ENCODE data around the gene CCNL2.
A peak's percentile ranks its signal among the peaks of the same experiment; 100 is the strongest.

Gene CCNL2

GRCh38 chr1:1347026-1347595, 52.0 kb downstream of the CCNL2 start (continued):
- TF ChIP-seq GLIS2 (tag by site-specific recombination; IDR thresholded peaks at IDR 0.05): peak; percentile 33; the same call in 1 of the 2 replicates
- no peak for TF ChIP-seq HOXD13 (CRISPR knock-in tag; IDR thresholded peaks at IDR 0.05; ENCODE audit: borderline replicate concordance)
- no peak for TF ChIP-seq ZNF366 (tag by site-specific recombination; conservative IDR thresholded peaks at IDR 0.05)
- no peak for TF ChIP-seq ZNF707 (tag by site-specific recombination; IDR thresholded peaks at IDR 0.05)

DNA sequence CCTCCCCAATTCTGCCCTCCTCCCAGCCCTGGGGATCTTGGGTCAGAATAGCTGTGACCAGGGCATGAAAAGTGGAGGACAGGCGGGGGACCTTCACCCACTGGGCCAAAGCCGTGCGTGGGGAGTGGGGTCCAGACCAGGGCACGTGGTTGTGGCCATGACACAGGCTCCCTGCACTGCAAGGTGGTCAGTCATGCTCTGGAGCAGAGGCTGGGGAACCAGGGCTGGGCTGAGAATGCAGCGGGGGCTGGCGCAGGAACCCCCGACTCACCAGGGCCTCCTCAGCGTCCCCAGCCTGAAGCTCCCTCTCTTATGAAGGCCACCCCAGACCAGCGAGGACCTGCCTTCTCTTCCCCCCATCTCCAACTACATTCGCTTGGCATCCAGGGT, 52.6 kb downstream of the CCNL2 start:
- peaks cover 0 to 32% of the 10 kb centered on the region in 2 experiments; a peak in 2 of 3 replicates for H3K36me3 ChIP-seq (ENCODE audit: control insufficient read depth in 2 of 2, insufficient read depth in 1 of 2, low read length in 2 of 2)
- POLR2A ChIA-PET: interaction anchor here (1.0 kb wide), 1 partner anchor 10 kb away, joined by 3 read pairs; no protein-coding TSS in a partner anchor
- H3K27ac ChIP-seq (ENCODE audit: extremely low read depth, low read depth, low read length): no peak overlapping the region
- no peaks in the 10 kb centered on the region for H3K9me3 ChIP-seq (ENCODE audit: control insufficient read depth, insufficient read depth, low read depth, low read length)
- no peak overlapping the region for H3K4me3 ChIP-seq (ENCODE audit: low read depth, low read length)
- CTCF ChIA-PET: interaction anchor here (3.5 kb wide), 1 partner anchor 26 kb away, joined by 18 read pairs; no protein-coding TSS in a partner anchor
- peaks cover 7% of the 10 kb centered on the region for H3K4me1 ChIP-seq (ENCODE audit: control insufficient read depth, insufficient read depth, low read length)
- TF ChIP-seq ZBTB11 (tag by site-specific recombination; conservative IDR thresholded peaks at IDR 0.05; ENCODE audit: low read depth) (no peak), ZBTB20 (tag by site-specific recombination; IDR thresholded peaks at IDR 0.05) (no peak), ZNF174 (tag by site-specific recombination; IDR thresholded peaks at IDR 0.05) (no peak), ZBTB48 (tag by site-specific recombination; IDR thresholded peaks at IDR 0.05) (no peak), ZXDB (tag by site-specific recombination; IDR thresholded peaks at IDR 0.05) (no peak), ZBTB49 (tag by site-specific recombination; IDR thresholded peaks at IDR 0.05; ENCODE audit: low read depth) (no peak), ZNF677 (tag by site-specific recombination; IDR thresholded peaks at IDR 0.05) (no peak), ZNF785 (tag by site-specific recombination; IDR thresholded peaks at IDR 0.05) (no peak)

DNA sequence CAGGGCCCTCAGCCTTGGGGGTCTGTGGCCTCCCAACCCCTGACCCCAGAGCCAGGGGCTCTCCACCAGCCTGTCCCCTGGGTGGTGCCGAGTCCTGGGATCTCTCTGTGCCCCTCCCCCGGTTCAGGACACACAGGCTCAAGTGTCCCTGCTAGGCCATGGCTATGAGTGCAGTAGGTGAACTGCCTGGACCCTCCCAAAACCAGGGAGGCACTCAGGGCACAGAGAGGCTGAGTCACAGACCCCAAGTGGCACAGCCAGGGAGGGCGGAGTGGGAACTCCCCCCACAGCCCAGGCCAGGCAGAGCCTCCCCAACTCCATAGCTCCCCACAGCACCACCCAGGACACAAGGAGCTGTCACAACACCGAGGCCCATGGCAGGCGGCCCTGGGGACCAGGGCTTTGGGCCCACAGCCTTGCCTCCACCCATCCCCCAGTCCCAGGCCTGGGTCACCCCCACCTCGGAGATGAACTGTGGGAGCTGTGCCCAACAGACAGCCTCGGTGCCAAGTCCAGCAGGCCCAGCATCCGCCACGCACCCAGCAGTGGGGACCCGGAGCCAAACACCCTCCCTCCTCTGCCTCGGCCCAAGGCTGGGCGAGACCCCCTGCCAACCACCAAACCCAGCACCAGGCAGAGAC, 53.2 kb downstream of the CCNL2 start:
- Histone ChIP-seq H3K36me3 (ENCODE audit: control insufficient read depth in 2 of 2, insufficient read depth in 1 of 2, low read length in 2 of 2) (peaks cover 0 to 37% of the 10 kb centered on the region in 2 experiments; a peak in 2 of 3 replicates), H3K4me3 (ENCODE audit: low read depth, low read length) (no peak overlapping the region), H3K9me3 (ENCODE audit: control insufficient read depth, insufficient read depth, low read depth, low read length) (no peaks in the 10 kb centered on the region), H3K27ac (ENCODE audit: extremely low read depth, low read depth, low read length) (no peak overlapping the region), H3K4me1 (ENCODE audit: control insufficient read depth, insufficient read depth, low read length) (peaks cover 7% of the 10 kb centered on the region)
- POLR2A ChIA-PET: interaction anchor here (0.6 to 1.0 kb wide), 2 partner anchors 9 to 140 kb away, joined by 3 read pairs; no protein-coding TSS in a partner anchor
- 0 out of 2 replicates have a peak, but pooled peaks have one; percentile 45 for TF ChIP-seq BCL11A (tag by site-specific recombination; IDR thresholded peaks at IDR 0.05; ENCODE audit: low read depth)
- no peak for TF ChIP-seq ZNF76 (tag by site-specific recombination; IDR thresholded peaks at IDR 0.05; ENCODE audit: borderline replicate concordance, low read depth)
- TF ChIP-seq BCL11B (tag by site-specific recombination; IDR thresholded peaks at IDR 0.05; ENCODE audit: low read depth): peak; percentile 51; the same call in 1 of the 2 replicates
- no peak for TF ChIP-seq PRDM1 (tag by site-specific recombination; IDR thresholded peaks at IDR 0.05)
- TF ChIP-seq, protein P1, sequence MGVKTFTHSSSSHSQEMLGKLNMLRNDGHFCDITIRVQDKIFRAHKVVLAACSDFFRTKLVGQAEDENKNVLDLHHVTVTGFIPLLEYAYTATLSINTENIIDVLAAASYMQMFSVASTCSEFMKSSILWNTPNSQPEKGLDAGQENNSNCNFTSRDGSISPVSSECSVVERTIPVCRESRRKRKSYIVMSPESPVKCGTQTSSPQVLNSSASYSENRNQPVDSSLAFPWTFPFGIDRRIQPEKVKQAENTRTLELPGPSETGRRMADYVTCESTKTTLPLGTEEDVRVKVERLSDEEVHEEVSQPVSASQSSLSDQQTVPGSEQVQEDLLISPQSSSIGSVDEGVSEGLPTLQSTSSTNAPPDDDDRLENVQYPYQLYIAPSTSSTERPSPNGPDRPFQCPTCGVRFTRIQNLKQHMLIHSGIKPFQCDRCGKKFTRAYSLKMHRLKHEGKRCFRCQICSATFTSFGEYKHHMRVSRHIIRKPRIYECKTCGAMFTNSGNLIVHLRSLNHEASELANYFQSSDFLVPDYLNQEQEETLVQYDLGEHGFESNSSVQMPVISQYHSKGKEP (tag by site-specific recombination; IDR thresholded peaks at IDR 0.05): no peak
- no peak for TF ChIP-seq HOXD13 (CRISPR knock-in tag; IDR thresholded peaks at IDR 0.05; ENCODE audit: borderline replicate concordance)
- TF ChIP-seq ZNF155 (tag by site-specific recombination; IDR thresholded peaks at IDR 0.05): no peak
- no peak for TF ChIP-seq INSM2 (tag by site-specific recombination; IDR thresholded peaks at IDR 0.05)
- no peak for TF ChIP-seq ZNF549 (tag by site-specific recombination; IDR thresholded peaks at IDR 0.05)
- TF ChIP-seq ZNF223 (tag by site-specific recombination; IDR thresholded peaks at IDR 0.05): peak; percentile 65; the same call in 1 of the 2 replicates
- TF ChIP-seq GLIS2 (tag by site-specific recombination; IDR thresholded peaks at IDR 0.05): 0 out of 2 replicates have a peak, but pooled peaks have one; percentile 6
- CTCF ChIA-PET: interaction anchor here (0.5 to 3.5 kb wide), 3 partner anchors 27 to 224 kb away, joined by 3 to 18 read pairs (median 3); no protein-coding TSS in a partner anchor
